GM12875 (cell line): ENCODE measurements around the gene KCTD14.

Experiments used
- H3K4me3 ChIP-seq: one replicate; pipeline ENCODE4 v1.5.1; 2011; ENCODE audit warnings: low read depth, low read length, control low read depth
- CTCF ChIP-seq: IDR thresholded peaks from 2 replicates; pipeline ENCODE4 v1.5.1; 2011; ENCODE audit warnings: low read depth, mild to moderate bottlenecking, control low read depth, inconsistent platforms, low read length, moderate library complexity, borderline replicate concordance; ENCODE audit not compliant: insufficient read depth

The KCTD14 gene

DNA sequence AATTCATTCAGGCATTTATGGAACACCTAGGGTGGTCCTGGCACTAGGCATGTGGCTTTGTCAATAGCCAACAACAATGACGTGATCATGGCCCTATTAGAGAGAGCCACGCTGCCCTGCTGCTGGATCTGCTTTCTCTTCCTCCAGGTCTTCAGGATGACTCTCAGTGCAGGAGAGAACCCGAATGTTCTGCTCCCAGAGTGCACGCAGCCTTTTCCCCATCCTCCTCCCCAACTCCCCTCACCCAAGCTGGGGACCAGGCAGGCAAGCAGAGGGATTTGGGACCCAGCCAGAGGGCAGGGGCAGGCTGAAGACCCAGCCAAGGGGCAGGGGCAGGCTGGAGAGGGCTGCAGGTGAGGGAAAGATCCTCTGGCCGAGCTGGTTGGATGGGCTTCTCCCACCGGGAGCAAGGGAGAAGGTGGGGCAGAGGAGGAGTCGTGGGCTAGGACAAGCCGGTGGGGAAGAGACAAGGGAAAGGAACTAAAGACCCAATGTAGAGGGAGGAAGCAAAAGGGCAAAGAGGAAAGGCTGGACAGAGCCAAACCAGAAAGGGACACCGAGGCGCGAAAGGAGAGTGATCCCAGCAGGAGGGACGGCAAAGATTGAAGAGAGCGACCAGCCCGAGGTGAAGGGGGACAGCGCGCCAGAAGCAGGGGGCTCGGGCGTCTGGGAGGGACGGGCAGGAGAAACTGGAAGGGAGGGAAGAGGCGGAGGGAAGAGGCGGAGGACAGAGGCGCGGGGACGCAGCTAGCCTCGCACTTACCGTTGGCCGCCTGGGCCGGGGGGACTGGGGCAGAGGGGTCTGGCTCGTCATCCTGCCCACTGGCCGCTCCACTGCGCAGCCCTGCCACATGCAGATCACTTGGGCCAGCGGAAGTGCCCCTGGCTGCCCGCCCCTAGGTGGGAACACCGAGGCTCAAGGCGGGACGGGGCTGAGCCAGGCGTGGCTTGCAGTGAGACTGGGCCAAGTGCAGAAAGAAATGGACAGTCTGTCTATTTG, at the start of gene KCTD14:
TSS of gene KCTD14 (minus strand) at position 880 of the 1,000 bp plus-strand sequence. CDS start at position 853, 27 bp downstream.
- no peak within 1 kb of the TSS for H3K4me3 ChIP-seq
- TF ChIP-seq CTCF, result no peak

DNA sequence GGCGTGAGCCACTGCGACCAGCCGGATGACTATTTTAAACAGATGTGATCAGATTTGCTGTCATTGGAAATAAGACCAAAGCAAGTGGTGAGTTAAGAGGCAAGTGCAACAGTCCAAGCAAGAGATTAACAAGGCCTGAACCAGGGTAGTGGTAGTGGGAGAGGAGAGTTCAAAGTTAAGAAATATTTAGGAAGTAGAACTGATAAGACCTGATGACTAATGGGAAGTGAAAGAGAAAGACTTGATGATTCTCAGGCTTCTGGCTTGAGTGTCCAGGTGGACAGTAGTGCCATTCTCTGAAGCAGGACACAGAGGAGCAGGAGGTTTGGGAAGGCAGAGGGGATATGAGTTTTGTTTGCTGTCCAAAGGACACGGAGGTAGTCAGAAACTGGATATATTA, 49.4 kb upstream of the KCTD14 start:
- no peak for TF ChIP-seq CTCF
- H3K4me3 ChIP-seq, result no peak overlapping the region

DNA sequence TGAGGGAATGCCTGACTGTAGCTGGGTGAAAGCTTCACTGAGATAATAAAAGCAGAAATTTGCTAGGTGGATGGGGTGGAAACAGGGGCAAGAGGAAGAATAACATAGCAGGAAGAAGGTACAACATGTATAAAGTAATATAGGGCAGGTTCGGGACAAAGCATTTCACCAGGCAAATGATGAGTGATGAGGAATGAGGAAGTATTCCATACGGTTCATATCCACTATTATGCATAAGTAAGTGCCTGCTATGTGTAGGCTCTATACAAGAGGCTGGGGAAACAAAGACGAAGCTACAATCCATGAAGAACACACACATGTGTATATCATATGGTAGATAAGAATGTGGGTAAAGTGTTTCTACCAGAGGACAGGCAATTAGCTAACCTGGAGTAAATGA, 48.6 kb upstream of the KCTD14 start:
- no peak for TF ChIP-seq CTCF

GRCh38 chr11:78070621-78071020, 47.5 kb upstream of the KCTD14 start:
- H3K4me3 ChIP-seq, result no peak overlapping the region
- no peak for TF ChIP-seq CTCF

More for the DNA sequence above, 48.6 kb upstream of the KCTD14 start:
- no peak overlapping the region for H3K4me3 ChIP-seq

DNA sequence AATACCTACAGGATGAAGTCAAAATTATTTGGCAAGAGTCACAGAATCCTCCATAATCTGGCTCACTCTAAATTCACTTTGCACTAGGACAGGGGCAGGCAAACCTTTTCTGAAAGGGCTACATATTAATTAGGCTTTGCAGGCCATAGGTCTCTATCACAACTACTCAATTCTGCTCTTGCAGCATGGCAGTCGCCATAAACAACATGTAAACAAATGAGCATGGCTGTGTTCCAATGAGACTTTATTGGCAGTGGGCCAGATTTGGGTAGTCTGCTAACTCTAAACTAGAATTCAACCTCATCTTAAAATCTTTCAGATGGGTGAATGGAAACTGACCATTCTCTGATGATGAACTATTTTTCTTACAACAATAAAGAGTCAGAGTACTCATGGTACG, 46.4 kb upstream of the KCTD14 start:
- no peak overlapping the region for H3K4me3 ChIP-seq
- TF ChIP-seq CTCF, result no peak

GRCh38 chr11:78067704-78068103, 44.6 kb upstream of the KCTD14 start:
- no peak for TF ChIP-seq CTCF
- H3K4me3 ChIP-seq, result no peak overlapping the region

DNA sequence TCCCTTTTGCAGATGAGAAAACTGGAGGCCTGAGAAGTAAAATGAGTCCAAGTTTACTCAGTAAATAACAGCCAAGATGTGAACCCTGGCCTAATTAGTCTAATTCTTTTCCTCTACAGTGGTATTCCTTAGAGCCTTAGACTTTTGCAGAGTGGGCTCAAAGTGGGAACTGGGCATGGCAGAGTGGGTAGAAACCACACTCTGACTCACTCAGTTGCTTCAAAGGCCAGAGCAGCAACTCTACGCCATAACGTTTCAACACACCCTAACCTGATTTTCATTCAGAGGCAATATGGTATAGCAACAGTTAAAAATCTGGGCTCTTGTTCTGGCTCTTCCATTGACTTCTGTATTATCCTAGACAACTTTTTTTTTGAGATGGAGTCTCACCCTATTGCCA, 43.4 kb upstream of the KCTD14 start:
- no peak overlapping the region for H3K4me3 ChIP-seq
- no peak for TF ChIP-seq CTCF
